GM12878 (cell line): Measurements from ENCODE around the gene SCRN2. TPM values are rescaled to one million over a fixed set of nuclear protein-coding genes. Genes with fewer than 3 reads are reported as not detected.

Source experiments
- ATF2 ChIP-seq: IDR thresholded peaks from 2 replicates; pipeline ENCODE4 v1.6.1; 2012; ENCODE audit warnings: low read length, inconsistent platforms
- BCL3 ChIP-seq: IDR thresholded peaks from 2 replicates; pipeline ENCODE4 v1.6.1; 2011; ENCODE audit warnings: borderline replicate concordance, low read depth, mild to moderate bottlenecking, moderate library complexity, low read length; ENCODE audit not compliant: insufficient read depth, poor library complexity, severe bottlenecking
- BCLAF1 ChIP-seq: fragments of 450-650 bp; IDR thresholded peaks from 2 replicates; pipeline ENCODE4 v1.6.1; 2017; ENCODE audit warnings: antibody characterized with exemption, mild to moderate bottlenecking, moderate library complexity
- CHD2 ChIP-seq: IDR thresholded peaks from 2 replicates; pipeline ENCODE4 v1.6.1; 2011; ENCODE audit warnings: low read depth, low read length, improper control_type of control experiment, borderline replicate concordance
- EP300 ChIP-seq, 2 experiments: fragments of 150-350 bp in 1 of 2; IDR thresholded peaks; 2 replicates each; pipeline ENCODE4 v1.6.1; 2011 to 2012; ENCODE audit warnings: low read depth in 2 of 2, low read length in 2 of 2, borderline replicate concordance in 1 of 2, improper control_type of control experiment in 1 of 2, inconsistent platforms in 1 of 2; ENCODE audit not compliant: control insufficient read depth in 1 of 2
- GATAD2B ChIP-seq: fragments of 450-650 bp; conservative IDR thresholded peaks from 2 replicates; pipeline ENCODE4 v1.6.1; 2017; ENCODE audit warnings: low read depth, mild to moderate bottlenecking, moderate library complexity
- HDGF ChIP-seq: fragments of 450-650 bp; IDR thresholded peaks from 2 replicates; pipeline ENCODE4 v1.6.1; 2016; ENCODE audit warnings: antibody characterized with exemption
- NBN ChIP-seq: fragments of 450-650 bp; IDR thresholded peaks from 2 replicates; pipeline ENCODE4 v1.6.1; 2016
- NFIC ChIP-seq: IDR thresholded peaks from 2 replicates; pipeline ENCODE4 v1.6.1; 2012; ENCODE audit warnings: low read depth, mild to moderate bottlenecking, inconsistent platforms, low read length, moderate library complexity
- NR2C1 ChIP-seq: fragments of 450-650 bp; IDR thresholded peaks from 2 replicates; pipeline ENCODE4 v1.6.1; 2017; ENCODE audit warnings: antibody characterized with exemption, mild to moderate bottlenecking, moderate library complexity
- PAX8 ChIP-seq: fragments of 450-650 bp; IDR thresholded peaks from 2 replicates; pipeline ENCODE4 v1.6.1; 2017; ENCODE audit warnings: mild to moderate bottlenecking, moderate library complexity
- SPI1 ChIP-seq: IDR thresholded peaks from 2 replicates; pipeline ENCODE4 v1.6.1; 2011; ENCODE audit warnings: low read depth, mild to moderate bottlenecking, low read length, moderate library complexity, borderline replicate concordance; ENCODE audit not compliant: insufficient read depth
- TCF12 ChIP-seq: IDR thresholded peaks from 2 replicates; pipeline ENCODE4 v1.6.1; 2011; ENCODE audit warnings: low read depth, mild to moderate bottlenecking, low read length
- TCF3 ChIP-seq: IDR thresholded peaks from 2 replicates; pipeline ENCODE4 v1.6.1; 2012; ENCODE audit warnings: low read depth, mild to moderate bottlenecking, low read length, borderline replicate concordance; ENCODE audit not compliant: insufficient read depth
- USF1 ChIP-seq: IDR thresholded peaks from 2 replicates; pipeline ENCODE4 v1.6.1; 2011; ENCODE audit warnings: borderline replicate concordance, low read depth, mild to moderate bottlenecking, moderate library complexity, mixed read lengths, low read length; ENCODE audit not compliant: insufficient read depth; ENCODE audit errors: extremely low read length
- ZBTB4 ChIP-seq: fragments of 450-650 bp; formaldehyde crosslinking; IDR thresholded peaks from 2 replicates; pipeline ENCODE4 v1.4.0; 2022; ENCODE audit warnings: mild to moderate bottlenecking, moderate library complexity
- ZNF217 ChIP-seq: fragments of 450-650 bp; IDR thresholded peaks from 2 replicates; pipeline ENCODE4 v1.6.1; 2017; ENCODE audit warnings: antibody characterized with exemption, mild to moderate bottlenecking
- polyA plus RNA-seq, 11 experiments: library from polyadenylated mRNA; depleted of rRNA in 4 of 11; unstranded in 6 of 11; stranded (reverse) in 5 of 11; fragments of >200 nt; fragmentation: Nextera tagmentation in 4 of 11; fragmentation: Illumina TruSeq in 1 of 11; extraction: Ambion mirVana in 4 of 11; extraction: Trizol in 1 of 11; gene quantifications; 1 replicate in 1 of 11; 2 replicates in 10 of 11; pipeline versions ENCODE4 v1.2.1 to v1.2.3, GENCODE V29; 2011 to 2016; ENCODE audit warnings: inconsistent platforms in 2 of 11, missing spikeins in 2 of 11, low read depth in 1 of 11
- total RNA-seq, 4 experiments: library from RNA; depleted of rRNA in 3 of 4; stranded (reverse); fragments of >200 nt in 3 of 4; fragmentation: Illumina TruSeq in 1 of 4; extraction: Trizol in 1 of 4; gene quantifications; 2 replicates each; pipeline versions ENCODE4 v1.2.1 to v1.2.3, GENCODE V29; 2013 to 2021

Gene SCRN2
- total and polyA plus RNA-seq, 10 of the 15 experiments (the other 5 are each of a cell fraction or from before 2014, with no cell fraction given): 0.34 to 33.3 (median 20.1) TPM

DNA sequence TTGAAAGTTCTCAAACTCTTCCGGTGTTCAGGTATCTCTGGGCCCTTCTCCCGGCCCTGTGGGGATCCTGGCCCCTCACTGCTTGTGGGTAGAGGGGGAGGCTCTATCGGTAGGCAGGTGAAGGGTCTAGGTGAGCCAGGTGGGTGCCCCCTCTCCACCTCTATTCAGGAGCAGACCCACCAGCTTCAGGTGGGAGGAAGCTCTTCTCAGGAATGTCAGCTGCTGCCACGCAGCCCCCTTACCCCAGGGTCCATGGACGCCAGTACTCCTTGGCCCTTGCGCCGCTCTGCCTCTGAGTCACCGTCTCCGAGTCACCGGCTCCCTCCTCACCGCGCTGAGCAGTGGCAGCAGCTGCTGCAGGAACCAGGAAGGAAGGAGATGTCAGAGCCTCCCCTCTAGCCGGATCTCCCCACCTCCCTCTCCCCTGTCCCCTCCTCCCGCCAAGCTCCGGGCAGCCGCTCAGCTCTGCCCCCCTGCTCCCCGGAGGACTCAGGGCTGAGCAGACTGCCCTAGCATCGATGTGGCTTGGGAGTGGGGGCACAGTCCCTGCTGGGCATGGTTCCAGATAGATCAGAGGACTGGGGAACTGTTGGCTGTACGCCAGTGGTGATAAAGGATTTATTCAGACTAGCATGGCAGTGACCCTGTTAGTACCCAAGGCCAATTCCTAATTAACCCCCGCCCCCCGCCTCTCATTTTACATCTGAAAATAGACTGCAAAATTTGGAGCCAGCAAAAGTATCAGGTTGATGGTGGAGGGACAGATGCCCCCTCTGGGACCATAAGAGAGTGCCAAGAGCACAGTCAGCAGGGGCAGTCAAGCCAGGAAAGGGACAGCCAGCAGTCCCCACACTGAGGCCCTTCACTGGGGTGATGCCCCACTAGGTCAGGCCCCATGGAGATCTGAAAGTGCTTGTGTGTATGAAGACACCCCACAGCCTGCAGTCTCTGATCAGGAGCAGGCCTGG is 19.4 kb downstream of the SCRN2 start, which contains the start of gene OSBPL7 (continued):
- TF ChIP-seq NBN (peak; percentile 67), ATF2 (no peak), BCLAF1 (no peak), NR2C1 (no peak), CHD2 (peak; percentile 53), ZBTB4 (CRISPR knock-in tag) (no peak), NFIC (no peak), TCF12 (peak; percentile 73; the same call in 1 of the 2 replicates), EP300 (IDR thresholded peaks at IDR 0.05; ENCODE audit: borderline replicate concordance in 1 of 2, control insufficient read depth in 1 of 2, low read depth in 2 of 2, low read length in 2 of 2) (no peak), SPI1 (no peak), ZNF217 (no peak), GATAD2B (no peak), PAX8 (no peak), USF1 (no peak), TCF3 (peak; percentile 54; the same call in 1 of the 2 replicates), HDGF (peak; percentile 83), BCL3 (no peak)
